Vagina (tissue), 2 donors: Measurements from ENCODE around the gene MT1F. TPM values are rescaled to one million over a fixed set of nuclear protein-coding genes. Genes with fewer than 3 reads are reported as not detected.
"Not testable (repeated sequence)": the region's sequence is repeated elsewhere in the genome, so short reads cannot be mapped to it uniquely, and the experiment has no call there.

Source experiments
- DNase-seq, 2 donors: peaks; one replicate each; pipeline ENCODE4 v3.0.0-alpha.2; 2017; ENCODE audit errors: extremely low spot score in 2 of 2
- H3K27ac ChIP-seq: fragments of 200-600 bp; sonication (generic); one replicate; pipeline ENCODE4 v1.5.1; 2019
- H3K27me3 ChIP-seq: fragments of 200-600 bp; sonication (generic); one replicate; pipeline ENCODE4 v1.5.1; 2019
- H3K36me3 ChIP-seq, 2 donors: fragments of 200-600 bp; sonication (generic); one replicate each; pipeline ENCODE4 v1.5.1; 2017 to 2019
- H3K4me1 ChIP-seq: fragments of 200-600 bp; sonication (generic); one replicate; pipeline ENCODE4 v1.5.1; 2019
- H3K4me3 ChIP-seq, 2 donors: fragments of 200-600 bp; sonication (generic); 1 replicate in 1 of 2; 2 replicates in 1 of 2; pipeline ENCODE4 v1.5.1; 2016 to 2019
- H3K9me3 ChIP-seq: fragments of 200-600 bp; sonication (generic); one replicate; pipeline ENCODE4 v1.5.1; 2019
- CTCF ChIP-seq, 3 experiments: fragments of 450-650 bp in 2 of 3; fragments of 200-600 bp in 1 of 3; sonication (generic) in 1 of 3; IDR thresholded peaks; one replicate each; pipeline ENCODE4 v1.5.1; 2017 to 2019; ENCODE audit warnings: antibody characterized with exemption in 3 of 3, mild to moderate bottlenecking in 2 of 3, moderate library complexity in 2 of 3
- POLR2A ChIP-seq, 2 donors: fragments of 450-650 bp; IDR thresholded peaks; one replicate each; pipeline ENCODE4 v1.6.1; 2017; ENCODE audit warnings: antibody characterized with exemption in 2 of 2, mild to moderate bottlenecking in 2 of 2, moderate library complexity in 2 of 2
- POLR2AphosphoS5 ChIP-seq, 2 donors: sonication (generic); formaldehyde crosslinking; IDR thresholded peaks; one replicate each; pipeline ENCODE4 v1.9.0; 2017; ENCODE audit warnings: antibody characterized with exemption in 2 of 2, mild to moderate bottlenecking in 2 of 2, low read depth in 1 of 2; ENCODE audit not compliant: insufficient read depth in 1 of 2
- intact Hi-C: fragments of 100-400 bp; cut with DNase I; formaldehyde crosslinking; loops from one replicate; pipeline ENCODE4 v1.15.1; 2023
- total RNA-seq: library from RNA; depleted of rRNA; stranded (reverse); fragments of >200 nt; gene quantifications from one replicate; pipeline ENCODE4 v1.2.3, GENCODE V29; 2016

MT1F gene
- total RNA-seq, 1 donor from 2014 or later, result 16.0 TPM

- no peaks in the 10 kb centered on the region for H3K36me3 ChIP-seq
- TF ChIP-seq POLR2A (IDR thresholded peaks at IDR 0.05), result no peak
- TF ChIP-seq POLR2AphosphoS5 (IDR thresholded peaks at IDR 0.05; ENCODE audit: insufficient read depth in 1 of 2, low read depth in 1 of 2), result no peak
- no peak for TF ChIP-seq CTCF (IDR thresholded peaks at IDR 0.05)
- no peak overlapping the region for H3K4me3 ChIP-seq
- H3K27ac ChIP-seq, result no peak overlapping the region
- no peaks in the 10 kb centered on the region for H3K27me3 ChIP-seq
- H3K9me3 ChIP-seq, result no peaks in the 10 kb centered on the region
- H3K4me1 ChIP-seq, result peaks cover 27% of the 10 kb centered on the region
- intact Hi-C loops, result no loop called here
- no peak for DNase-seq
These were observed 15.2 kb downstream of the MT1F start for GRCh38 chr16:56672761-56673536.

GRCh38 chr16:56673921-56674320, 16.2 kb downstream of the MT1F start:
- TF ChIP-seq CTCF (IDR thresholded peaks at IDR 0.05) (peak; percentile 14 to 46 (median 38)), POLR2AphosphoS5 (IDR thresholded peaks at IDR 0.05; ENCODE audit: insufficient read depth in 1 of 2, low read depth in 1 of 2) (peak in 1 of 2 donors; percentile 14), POLR2A (IDR thresholded peaks at IDR 0.05) (no peak)
- Histone ChIP-seq H3K36me3 (no peaks in the 10 kb centered on the region), H3K4me3 (no peak overlapping the region), H3K27ac (no peak overlapping the region), H3K27me3 (no peaks in the 10 kb centered on the region), H3K9me3 (no peaks in the 10 kb centered on the region), H3K4me1 (peaks cover 21% of the 10 kb centered on the region)
- DNase-seq, result no peak
- intact Hi-C loops, result no loop called here

GRCh38 chr16:56674570-56674969, 16.8 kb downstream of the MT1F start:
- H3K4me1 ChIP-seq, result peaks cover 14% of the 10 kb centered on the region
- H3K4me3 ChIP-seq, H3K9me3 ChIP-seq, intact Hi-C loops, H3K36me3 ChIP-seq, DNase-seq, H3K27ac ChIP-seq, H3K27me3 ChIP-seq: not testable (repeated sequence)

GRCh38 chr16:56675685-56676210, 18.0 kb downstream of the MT1F start:
- intact Hi-C loops, result no loop called here

GRCh38 chr16:56677474-56677873, 19.7 kb downstream of the MT1F start:
- Histone ChIP-seq H3K27me3 (no peaks in the 10 kb centered on the region), H3K36me3 (no peaks in the 10 kb centered on the region), H3K4me3 (no peak overlapping the region), H3K27ac (no peak overlapping the region), H3K9me3 (no peaks in the 10 kb centered on the region), H3K4me1 (peaks cover 18% of the 10 kb centered on the region)
- DNase-seq, result no peak
- intact Hi-C loops, result no loop called here
- TF ChIP-seq POLR2AphosphoS5 (IDR thresholded peaks at IDR 0.05; ENCODE audit: insufficient read depth in 1 of 2, low read depth in 1 of 2) (no peak), POLR2A (IDR thresholded peaks at IDR 0.05) (no peak), CTCF (IDR thresholded peaks at IDR 0.05) (no peak)

More at GRCh38 chr16:56675685-56676210, 18.0 kb downstream of the MT1F start:
- Histone ChIP-seq H3K27me3 (no peaks in the 10 kb centered on the region), H3K4me3 (peak overlapping the region; percentile 3 to 5), H3K9me3 (no peaks in the 10 kb centered on the region), H3K27ac (no peak overlapping the region), H3K4me1 (peaks cover 10% of the 10 kb centered on the region), H3K36me3 (no peaks in the 10 kb centered on the region)
- TF ChIP-seq POLR2A (IDR thresholded peaks at IDR 0.05) (no peak), CTCF (IDR thresholded peaks at IDR 0.05) (no peak), POLR2AphosphoS5 (IDR thresholded peaks at IDR 0.05; ENCODE audit: insufficient read depth in 1 of 2, low read depth in 1 of 2) (no peak)
- DNase-seq, result no peak
